T-cell (primary cell): ENCODE results near the gene CCDC154. TPM values are rescaled to one million over a fixed set of nuclear protein-coding genes. Genes with fewer than 3 reads are reported as not detected.

Source experiments
- ATAC-seq, 4 experiments: fragments of 200-7000 bp in 3 of 4; fragments of 150-1000 bp in 1 of 4; cut with Tn5 transposase; replicated peaks in 1 of 4; 1 replicate in 3 of 4; 2 replicates in 1 of 4; pipeline ENCODE4 v1.10.0; 2021; ENCODE audit warnings: moderate library complexity in 3 of 4, mild to moderate bottlenecking in 2 of 4, moderate number of reproducible peaks in 1 of 4
- CTCF ChIA-PET, 2 donors: fragments of 300-600 bp; sonication (Branson Sonifier 250); formaldehyde crosslinking; loops; one replicate each; lab custom pipeline; 2022; ENCODE audit warnings: antibody characterized with exemption in 2 of 2; lab: Charles Lee
- POLR2A ChIA-PET, 2 donors: fragments of 300-600 bp; sonication (Branson Sonifier 250); formaldehyde crosslinking; loops; one replicate each; lab custom pipeline; 2022; ENCODE audit warnings: antibody characterized with exemption in 2 of 2; lab: Charles Lee
- DNase-seq, 35 experiments: peaks; one replicate each; pipeline versions ENCODE4 v3.0.0 to v3.0.0-alpha.2; 2013 to 2023
- H3K27ac ChIP-seq: one replicate; pipeline ENCODE4 v1.5.1; 2013; ENCODE audit warnings: low read length
- H3K27me3 ChIP-seq, 2 experiments: replicated peaks in 1 of 2; 1 replicate in 1 of 2; 2 replicates in 1 of 2; pipeline versions ENCODE4 v1.6.1 to v1.7.0; 2013; ENCODE audit warnings: low read length in 1 of 2, mixed read lengths in 1 of 2; ENCODE audit not compliant: control insufficient read depth in 2 of 2, insufficient read depth in 2 of 2; ENCODE audit errors: extremely low read depth in 1 of 2
- H3K36me3 ChIP-seq, 2 donors: 1 replicate in 1 of 2; 2 replicates in 1 of 2; pipeline versions ENCODE4 v1.6.1 to v1.7.0; 2013; ENCODE audit warnings: low read length in 1 of 2; ENCODE audit not compliant: control insufficient read depth in 2 of 2, insufficient read depth in 1 of 2; ENCODE audit errors: extremely low read depth in 1 of 2
- H3K4me1 ChIP-seq, 2 experiments: 1 replicate in 1 of 2; 2 replicates in 1 of 2; pipeline versions ENCODE4 v1.6.1 to v1.7.0; 2013; ENCODE audit warnings: low read length in 2 of 2, mixed read lengths in 1 of 2; ENCODE audit not compliant: insufficient read depth in 2 of 2, control insufficient read depth in 1 of 2; ENCODE audit errors: extremely low read depth in 1 of 2
- H3K4me3 ChIP-seq, 2 donors: 1 replicate in 1 of 2; 2 replicates in 1 of 2; pipeline versions ENCODE4 v1.5.1 to v1.7.0; 2013; ENCODE audit warnings: mild to moderate bottlenecking in 2 of 2, low read length in 1 of 2, moderate library complexity in 1 of 2; ENCODE audit not compliant: control insufficient read depth in 1 of 2; ENCODE audit errors: extremely low read depth in 1 of 2
- H3K9me3 ChIP-seq: 2 replicates; pipeline ENCODE4 v1.7.0; 2013
- H3K27ac Mint-ChIP-seq, 2 donors: one replicate each; pipeline ENCODE4 v1.8.0; 2020 to 2021; ENCODE audit warnings: mild to moderate bottlenecking in 2 of 2, mixed read lengths in 2 of 2
- H3K27me3 Mint-ChIP-seq, 2 donors: one replicate each; pipeline ENCODE4 v1.8.0; 2021 to 2022; ENCODE audit warnings: mixed read lengths in 2 of 2
- H3K36me3 Mint-ChIP-seq: one replicate; pipeline ENCODE4 v1.8.0; 2021; ENCODE audit warnings: mixed read lengths
- H3K4me1 Mint-ChIP-seq, 3 donors: one replicate each; pipeline ENCODE4 v1.8.0; 2020 to 2022; ENCODE audit warnings: mixed read lengths in 3 of 3, mild to moderate bottlenecking in 1 of 3
- H3K4me3 Mint-ChIP-seq, 3 donors: one replicate each; pipeline ENCODE4 v1.8.0; 2020 to 2022; ENCODE audit warnings: mild to moderate bottlenecking in 3 of 3, mixed read lengths in 3 of 3, moderate library complexity in 3 of 3
- H3K9me3 Mint-ChIP-seq, 3 donors: one replicate each; pipeline ENCODE4 v1.8.0; 2020 to 2022; ENCODE audit warnings: mixed read lengths in 3 of 3
- WGBS: methylation state at CpG from one replicate; pipeline ENCODE4 v1.1.5; 2013; ENCODE audit warnings: missing lambda C conversion rate; ENCODE audit not compliant: insufficient coverage; 5-methylcytosine and 5-hydroxymethylcytosine counted together
- total RNA-seq, 35 experiments: library from RNA in 6 of 35; stranded (reverse) in 6 of 35; fragments of 120-200 nt in 1 of 35; gene quantifications; one replicate each; pipeline versions ENCODE4 v1.2.1 to v1.2.4 and lab custom pipeline; 2013 to 2026

The CCDC154 gene
- total RNA-seq, 5 donors from 2014 or later (not counting 1 experiment from before 2014, with no cell fraction given), result 2.5 to 9.3 (median 6.5) TPM

GRCh38 chr16:1489077-1489476 is 44.7 kb upstream of the CCDC154 start:
- no peaks in the 10 kb centered on the region for H3K9me3 ChIP-seq
- no peak for DNase-seq
- no peaks in the 10 kb centered on the region for H3K36me3 ChIP-seq
- H3K4me3 ChIP-seq, result no peak overlapping the region
- POLR2A ChIA-PET, result interaction anchor here in 1 of 2 donors (0.7 kb wide), 1 partner anchor 176 kb away, joined by 3 read pairs; no protein-coding TSS in a partner anchor
- Mint-ChIP-seq H3K36me3 (no peaks in the 10 kb centered on the region), H3K4me3 (no peak overlapping the region), H3K27ac (no peak overlapping the region), H3K4me1 (peaks cover 10 to 14% (median 11%) of the 10 kb centered on the region in 3 donors), H3K27me3 (no peaks in the 10 kb centered on the region), H3K9me3 (no peaks in the 10 kb centered on the region)
- CTCF ChIA-PET, result no interaction called here
- no peak overlapping the region for H3K27ac ChIP-seq
- peaks cover 0 to 3% of the 10 kb centered on the region in 2 experiments for H3K27me3 ChIP-seq
- H3K4me1 ChIP-seq, result peaks cover 16% of the 10 kb centered on the region in 2 experiments
- 98% methylated on average over 5 of the region's 12 CpGs for WGBS
- no peak for ATAC-seq

- 79% methylated on average over 17 of the region's 19 CpGs for WGBS
- no peak for DNase-seq
- Mint-ChIP-seq H3K36me3 (no peaks in the 10 kb centered on the region), H3K4me3 (no peak within 1 kb of the TSS), H3K27me3 (no peaks in the 10 kb centered on the region), H3K27ac (no peak within 1 kb of the TSS), H3K9me3 (no peaks in the 10 kb centered on the region), H3K4me1 (peaks cover 9 to 11% (median 11%) of the 10 kb centered on the region in 3 donors)
- Histone ChIP-seq H3K9me3 (no peaks in the 10 kb centered on the region), H3K4me3 (no peak within 1 kb of the TSS), H3K27me3 (peaks cover 0 to 5% of the 10 kb centered on the region in 2 experiments), H3K4me1 (peaks cover 11% of the 10 kb centered on the region in 2 experiments), H3K36me3 (no peaks in the 10 kb centered on the region), H3K27ac (no peak within 1 kb of the TSS)
- CTCF ChIA-PET, result no interaction called here
- POLR2A ChIA-PET, result interaction anchor here in 1 of 2 donors (0.7 kb wide), 1 partner anchor 175 kb away, joined by 3 read pairs; no protein-coding TSS in a partner anchor
- no peak for ATAC-seq
These were observed 44.3 kb upstream of the CCDC154 start, which contains the start of gene PTX4 for GRCh38 chr16:1488619-1489018. Gene PTX4 (minus strand): TSS chr16:1488944. CDS start chr16:1488909, 35 bp downstream.

GRCh38 chr16:1488054-1488601 is 43.8 kb upstream of the CCDC154 start:
- H3K9me3 ChIP-seq, result no peaks in the 10 kb centered on the region
- Mint-ChIP-seq H3K36me3 (no peaks in the 10 kb centered on the region), H3K4me1 (peaks cover 9 to 11% (median 11%) of the 10 kb centered on the region in 3 donors), H3K27ac (no peak overlapping the region), H3K9me3 (no peaks in the 10 kb centered on the region), H3K27me3 (no peaks in the 10 kb centered on the region), H3K4me3 (no peak overlapping the region)
- CTCF ChIA-PET, result no interaction called here
- peaks cover 0 to 5% of the 10 kb centered on the region in 2 experiments for H3K27me3 ChIP-seq
- no peak for DNase-seq
- no peak overlapping the region for H3K4me3 ChIP-seq
- POLR2A ChIA-PET, result no interaction called here
- H3K27ac ChIP-seq, result no peak overlapping the region
- ATAC-seq, result no peak
- 94% methylated on average over 17 of the region's 24 CpGs for WGBS
- H3K4me1 ChIP-seq, result peaks cover 11% of the 10 kb centered on the region in 2 experiments
- H3K36me3 ChIP-seq, result no peaks in the 10 kb centered on the region

- CTCF ChIA-PET, result no interaction called here
- no peak for DNase-seq
- Mint-ChIP-seq H3K4me3 (no peak overlapping the region), H3K4me1 (peaks cover 3 to 6% (median 5%) of the 10 kb centered on the region in 3 donors), H3K36me3 (no peaks in the 10 kb centered on the region), H3K27ac (no peak overlapping the region), H3K9me3 (no peaks in the 10 kb centered on the region), H3K27me3 (no peaks in the 10 kb centered on the region)
- 89% methylated on average over 36 of the region's 39 CpGs for WGBS
- no peak for ATAC-seq
- POLR2A ChIA-PET, result no interaction called here
- no peak overlapping the region for H3K27ac ChIP-seq
- H3K4me3 ChIP-seq, result no peak overlapping the region
- H3K9me3 ChIP-seq, result no peaks in the 10 kb centered on the region
- peaks cover 0 to 6% of the 10 kb centered on the region in 2 experiments for H3K27me3 ChIP-seq
- no peaks in the 10 kb centered on the region for H3K36me3 ChIP-seq
- H3K4me1 ChIP-seq, result peaks cover 5 to 6% of the 10 kb centered on the region in 2 experiments
These were observed 43.2 kb upstream of the CCDC154 start for GRCh38 chr16:1487395-1488053.

- no peaks in the 10 kb centered on the region for H3K36me3 ChIP-seq
- H3K27me3 ChIP-seq, result peaks cover 0 to 14% of the 10 kb centered on the region in 2 experiments
- no peak overlapping the region for H3K4me3 ChIP-seq
- no peak overlapping the region for H3K4me3 Mint-ChIP-seq
- CTCF ChIA-PET, result no interaction called here
- H3K4me1 Mint-ChIP-seq, result peaks cover 0 to 3% (median 0%) of the 10 kb centered on the region in 3 donors
- peaks cover 0 to 4% of the 10 kb centered on the region in 2 experiments for H3K4me1 ChIP-seq
- WGBS, result 84% methylated on average over 28 of the region's 33 CpGs
- no peak for DNase-seq
- ATAC-seq, result no peak
- H3K27me3 Mint-ChIP-seq, result no peaks in the 10 kb centered on the region
- H3K9me3 Mint-ChIP-seq, result no peaks in the 10 kb centered on the region
- no peak overlapping the region for H3K27ac Mint-ChIP-seq
- H3K9me3 ChIP-seq, result no peaks in the 10 kb centered on the region
- no peak overlapping the region for H3K27ac ChIP-seq
- H3K36me3 Mint-ChIP-seq, result no peaks in the 10 kb centered on the region
- POLR2A ChIA-PET, result no interaction called here
These were observed 42.4 kb upstream of the CCDC154 start for GRCh38 chr16:1486551-1487390.

GRCh38 chr16:1485847-1486496 is 41.6 kb upstream of the CCDC154 start:
- DNase-seq, result no peak
- H3K4me1 ChIP-seq, result peaks cover 0 to 4% of the 10 kb centered on the region in 2 experiments
- CTCF ChIA-PET, result no interaction called here
- no peak overlapping the region for H3K27ac ChIP-seq
- Mint-ChIP-seq H3K4me1 (peaks cover 0 to 2% (median 0%) of the 10 kb centered on the region in 3 donors), H3K27ac (no peak overlapping the region), H3K36me3 (no peaks in the 10 kb centered on the region), H3K27me3 (no peaks in the 10 kb centered on the region), H3K9me3 (no peaks in the 10 kb centered on the region), H3K4me3 (no peak overlapping the region)
- no peaks in the 10 kb centered on the region for H3K36me3 ChIP-seq
- 94% methylated on average over 40 of the region's 40 CpGs for WGBS
- peaks cover 0 to 15% of the 10 kb centered on the region in 2 experiments for H3K27me3 ChIP-seq
- H3K4me3 ChIP-seq, result no peak overlapping the region
- POLR2A ChIA-PET, result no interaction called here
- ATAC-seq, result no peak
- no peaks in the 10 kb centered on the region for H3K9me3 ChIP-seq
